ENCODE data around the gene MRPS34.

Gene MRPS34

DNA sequence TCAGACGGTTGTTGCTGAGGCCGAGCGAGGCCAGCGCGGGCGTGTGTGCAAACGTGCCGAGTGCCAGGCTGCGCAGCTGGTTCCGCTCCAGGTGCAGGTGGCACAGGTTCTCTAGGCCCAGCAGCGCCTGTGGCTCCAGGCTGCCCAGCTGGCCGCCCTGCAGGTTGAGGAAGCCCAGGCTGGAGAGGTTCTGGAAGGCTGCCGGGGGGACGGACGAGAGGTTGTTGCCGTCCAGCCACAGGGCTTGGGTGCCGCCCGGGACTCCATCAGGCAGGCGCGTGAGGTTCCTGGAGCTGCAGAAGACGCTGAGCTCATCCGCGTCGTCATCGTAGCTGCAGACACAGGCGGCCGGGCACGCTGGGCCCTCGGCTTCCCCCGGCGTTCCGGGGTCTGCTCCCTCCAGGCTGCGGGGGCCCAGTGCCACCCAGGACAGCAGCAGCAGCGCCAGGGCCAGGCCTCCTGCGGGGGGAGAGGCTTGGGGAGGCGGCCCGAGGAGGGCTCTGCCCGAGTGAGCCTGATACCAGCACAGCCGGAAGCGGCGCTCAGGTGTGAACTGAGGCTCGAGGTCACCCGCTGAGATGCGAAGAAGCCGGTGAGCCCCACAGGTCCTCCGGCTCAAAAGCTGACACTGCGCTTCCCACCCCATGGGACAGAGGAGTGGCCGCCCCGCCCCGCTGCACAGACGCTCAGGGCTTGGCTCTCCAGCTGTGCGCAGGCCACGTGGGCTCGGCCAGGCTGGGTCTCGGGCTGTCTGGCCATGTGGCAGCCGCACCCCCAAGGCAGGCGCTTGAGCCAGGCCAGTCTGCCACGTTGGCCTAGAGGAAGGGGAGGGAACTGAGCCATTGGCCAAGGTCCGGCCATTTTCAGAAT lies 19.2 kb upstream of the MRPS34 start:
- no peak for TF ChIP-seq JUND (IDR thresholded peaks at IDR 0.05; ENCODE audit: low read depth)
- in situ Hi-C loops (cut with HindIII; ENCODE audit: low pct_unique_long_range_greater_than_20kb, low sequenced_read_pairs) = no loop called here
- DNase-seq (ENCODE audit: low read depth in 1 of 2, low spot score in 1 of 2) = no peak

GRCh38 chr16:1791256-1791942 lies 18.5 kb upstream of the MRPS34 start:
- TF ChIP-seq JUND (IDR thresholded peaks at IDR 0.05; ENCODE audit: low read depth) = no peak
- in situ Hi-C loops (cut with HindIII; ENCODE audit: low pct_unique_long_range_greater_than_20kb, low sequenced_read_pairs) = no loop called here
- no peak for DNase-seq (ENCODE audit: low read depth in 1 of 2, low spot score in 1 of 2)

- in situ Hi-C loops (cut with HindIII; ENCODE audit: low pct_unique_long_range_greater_than_20kb, low sequenced_read_pairs) = no loop called here
- no peak for TF ChIP-seq JUND (IDR thresholded peaks at IDR 0.05; ENCODE audit: low read depth)
- no peak for DNase-seq (ENCODE audit: low read depth in 1 of 2, low spot score in 1 of 2)
These were observed 17.8 kb upstream of the MRPS34 start for GRCh38 chr16:1790611-1791255.

GRCh38 chr16:1790261-1790610 lies 17.3 kb upstream of the MRPS34 start:
- TF ChIP-seq JUND (IDR thresholded peaks at IDR 0.05; ENCODE audit: low read depth) = no peak
- DNase-seq (ENCODE audit: low read depth in 1 of 2, low spot score in 1 of 2) = no peak
- in situ Hi-C loops (cut with HindIII; ENCODE audit: low pct_unique_long_range_greater_than_20kb, low sequenced_read_pairs) = no loop called here

- in situ Hi-C loops (cut with HindIII; ENCODE audit: low pct_unique_long_range_greater_than_20kb, low sequenced_read_pairs) = no loop called here
- no peak for TF ChIP-seq JUND (IDR thresholded peaks at IDR 0.05; ENCODE audit: low read depth)
- DNase-seq (ENCODE audit: low read depth in 1 of 2, low spot score in 1 of 2) = no peak
These were observed 16.7 kb upstream of the MRPS34 start for GRCh38 chr16:1789643-1790045.

GRCh38 chr16:1788708-1789100 lies 15.8 kb upstream of the MRPS34 start:
- TF ChIP-seq JUND (IDR thresholded peaks at IDR 0.05; ENCODE audit: low read depth) = no peak
- in situ Hi-C loops (cut with HindIII; ENCODE audit: low pct_unique_long_range_greater_than_20kb, low sequenced_read_pairs) = no loop called here

GRCh38 chr16:1788095-1788707 lies 15.3 kb upstream of the MRPS34 start:
- in situ Hi-C loops (cut with HindIII; ENCODE audit: low pct_unique_long_range_greater_than_20kb, low sequenced_read_pairs) = no loop called here
- no peak for DNase-seq (ENCODE audit: low read depth in 1 of 2, low spot score in 1 of 2)
- TF ChIP-seq JUND (IDR thresholded peaks at IDR 0.05; ENCODE audit: low read depth) = no peak

More at GRCh38 chr16:1788708-1789100, 15.8 kb upstream of the MRPS34 start:
- DNase-seq (ENCODE audit: low read depth in 1 of 2, low spot score in 1 of 2) = no peak

DNA sequence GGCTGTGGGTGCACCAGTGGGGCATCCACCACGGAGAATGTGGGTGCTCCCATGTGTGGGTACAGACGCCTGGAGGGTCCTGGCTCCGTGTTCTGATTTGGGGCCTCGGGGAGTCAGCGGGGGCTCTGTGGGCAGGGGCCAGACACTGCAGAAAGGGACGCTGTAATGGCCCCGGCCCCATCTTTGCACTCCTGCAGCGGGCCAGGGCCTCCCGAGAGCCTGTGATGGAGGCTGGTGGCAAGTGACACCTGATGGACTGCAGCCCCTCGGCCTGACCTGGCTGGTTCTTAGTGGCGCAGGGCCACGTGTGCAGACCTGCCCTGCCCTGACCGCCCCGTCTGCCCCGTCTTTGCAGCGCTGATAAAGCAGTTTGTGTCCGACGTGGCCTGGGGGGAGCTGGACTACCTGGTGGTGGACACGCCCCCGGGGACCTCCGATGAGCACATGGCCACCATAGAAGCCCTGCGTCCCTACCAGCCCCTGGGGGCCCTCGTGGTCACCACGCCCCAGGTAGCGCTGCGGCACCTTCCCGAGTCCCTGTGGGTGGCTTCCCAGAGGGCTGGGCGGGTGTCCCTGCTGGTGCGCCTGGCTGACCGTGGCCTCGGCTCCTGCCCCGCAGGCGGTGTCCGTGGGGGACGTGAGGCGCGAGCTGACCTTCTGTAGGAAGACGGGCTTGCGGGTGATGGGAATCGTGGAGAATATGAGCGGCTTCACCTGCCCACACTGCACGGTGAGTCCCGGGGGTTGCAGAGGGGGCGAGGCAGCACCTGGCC lies 14.6 kb upstream of the MRPS34 start:
- DNase-seq (ENCODE audit: low read depth in 1 of 2, low spot score in 1 of 2) = no peak
- no peak for TF ChIP-seq JUND (IDR thresholded peaks at IDR 0.05; ENCODE audit: low read depth)
- in situ Hi-C loops (cut with HindIII; ENCODE audit: low pct_unique_long_range_greater_than_20kb, low sequenced_read_pairs) = no loop called here

DNA sequence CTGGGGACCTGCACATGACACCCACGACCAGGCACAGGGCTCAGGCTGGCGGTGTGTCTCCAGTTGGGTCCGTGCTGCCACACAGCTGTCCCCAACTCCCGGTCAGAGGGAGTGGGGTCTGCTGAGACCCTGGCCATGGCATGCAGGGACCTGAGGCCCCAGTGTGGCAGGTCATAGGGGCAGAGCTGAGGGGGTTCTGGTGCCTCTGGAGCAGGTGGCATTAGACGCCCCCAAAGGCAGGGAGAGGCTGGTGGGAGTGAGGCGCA lies 14.1 kb upstream of the MRPS34 start:
- no peak for TF ChIP-seq JUND (IDR thresholded peaks at IDR 0.05; ENCODE audit: low read depth)
- in situ Hi-C loops (cut with HindIII; ENCODE audit: low pct_unique_long_range_greater_than_20kb, low sequenced_read_pairs) = no loop called here
- DNase-seq (ENCODE audit: low read depth in 1 of 2, low spot score in 1 of 2) = no peak

DNA sequence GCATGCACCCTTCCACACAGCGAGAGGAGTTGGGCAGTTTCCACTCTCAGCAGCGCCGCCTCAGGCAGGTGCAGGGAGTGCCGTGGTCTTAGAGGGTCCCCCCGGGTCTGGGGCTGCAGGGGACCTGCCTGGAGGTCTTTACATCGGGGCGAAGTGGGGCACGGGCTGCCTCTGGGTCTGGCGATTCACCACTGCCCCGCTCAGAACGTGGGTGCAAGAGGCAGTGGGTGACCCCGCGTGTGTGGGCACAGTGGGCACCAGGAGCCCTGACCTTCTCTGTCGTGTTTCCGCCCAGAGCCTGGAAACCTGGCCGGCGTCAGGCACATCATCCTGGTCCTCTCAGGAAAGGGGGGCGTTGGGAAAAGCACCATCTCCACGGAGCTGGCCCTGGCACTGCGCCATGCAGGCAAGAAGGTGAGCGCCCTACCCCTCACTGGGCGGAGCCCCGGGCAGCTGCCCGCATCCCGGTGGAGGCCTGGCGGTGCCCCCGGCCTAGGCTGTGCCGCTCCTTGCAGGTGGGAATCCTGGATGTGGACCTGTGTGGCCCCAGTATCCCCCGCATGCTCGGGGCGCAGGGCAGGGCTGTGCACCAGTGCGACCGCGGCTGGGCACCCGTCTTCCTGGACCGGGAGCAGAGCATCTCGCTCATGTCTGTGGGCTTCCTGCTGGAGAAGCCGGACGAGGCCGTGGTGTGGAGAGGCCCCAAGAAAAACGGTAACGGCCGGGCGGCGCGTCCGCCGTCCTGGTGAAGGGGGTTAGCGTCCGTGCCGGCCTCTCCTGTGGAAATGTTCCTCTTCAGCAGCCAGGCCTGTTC lies 13.5 kb upstream of the MRPS34 start:
- no peak for DNase-seq (ENCODE audit: low read depth in 1 of 2, low spot score in 1 of 2)
- in situ Hi-C loops (cut with HindIII; ENCODE audit: low pct_unique_long_range_greater_than_20kb, low sequenced_read_pairs) = no loop called here
- no peak for TF ChIP-seq JUND (IDR thresholded peaks at IDR 0.05; ENCODE audit: low read depth)

- no peak for TF ChIP-seq JUND (IDR thresholded peaks at IDR 0.05; ENCODE audit: low read depth)
- DNase-seq (ENCODE audit: low read depth in 1 of 2, low spot score in 1 of 2) = no peak
- in situ Hi-C loops (cut with HindIII; ENCODE audit: low pct_unique_long_range_greater_than_20kb, low sequenced_read_pairs) = no loop called here
These were observed 12.9 kb upstream of the MRPS34 start for GRCh38 chr16:1785846-1786170.

All from T47D (cell line).